Stimulated activated naive CD4-positive, alpha-beta T cell (primary cell): ENCODE measurements around the gene SLC4A7.
"Not testable (repeated sequence)": the region's sequence is repeated elsewhere in the genome, so short reads cannot be mapped to it uniquely, and the experiment has no call there.

ENCODE experiments used
- DNase-seq, 6 experiments: peaks; one replicate each; lab custom pipeline; 2025; lab: John Stamatoyannopoulos, UW

SLC4A7 gene

GRCh38 chr3:27487383-27487782 is 3.2 kb upstream of the SLC4A7 start:
- DNase-seq, result no peak

DNA sequence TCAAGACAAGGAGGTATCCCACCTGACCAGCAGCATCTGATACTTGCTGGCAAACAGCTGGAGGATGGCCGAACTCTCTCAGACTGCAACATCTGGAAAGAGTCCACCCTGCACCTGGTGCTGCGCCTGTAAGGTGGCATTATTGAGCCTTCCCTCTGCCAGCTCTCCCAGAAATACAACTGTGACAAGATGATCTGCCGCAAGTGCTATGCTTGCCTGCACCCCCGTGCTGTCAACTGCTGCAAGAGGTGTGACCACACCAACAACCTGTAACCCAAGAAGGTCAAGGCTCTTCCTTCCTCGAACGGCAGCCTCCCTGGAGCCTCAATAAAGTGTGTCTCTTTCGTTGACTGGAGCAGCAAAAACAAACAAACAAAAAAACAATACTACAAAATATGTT is 2.2 kb upstream of the SLC4A7 start:
- DNase-seq, result no peak

DNA sequence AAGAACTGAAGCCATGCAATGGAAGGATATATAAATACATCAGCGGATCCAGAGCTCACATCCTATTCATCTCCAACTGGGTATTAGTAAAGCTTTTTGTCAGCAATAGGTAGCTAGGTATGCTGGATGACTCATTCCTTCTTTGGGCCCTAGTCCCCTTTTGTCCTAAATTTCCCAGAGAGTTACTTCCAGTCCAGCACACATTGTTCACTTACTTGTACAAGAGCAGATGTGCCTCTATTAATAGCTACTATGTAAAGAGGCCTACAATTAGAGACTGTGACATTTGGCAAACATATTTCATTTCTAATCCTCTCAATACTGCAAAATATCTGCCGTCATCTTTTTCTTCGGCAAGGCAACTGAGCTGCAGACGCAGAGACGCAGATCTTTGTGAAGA is 1.7 kb upstream of the SLC4A7 start:
- DNase-seq, result no peak

DNA sequence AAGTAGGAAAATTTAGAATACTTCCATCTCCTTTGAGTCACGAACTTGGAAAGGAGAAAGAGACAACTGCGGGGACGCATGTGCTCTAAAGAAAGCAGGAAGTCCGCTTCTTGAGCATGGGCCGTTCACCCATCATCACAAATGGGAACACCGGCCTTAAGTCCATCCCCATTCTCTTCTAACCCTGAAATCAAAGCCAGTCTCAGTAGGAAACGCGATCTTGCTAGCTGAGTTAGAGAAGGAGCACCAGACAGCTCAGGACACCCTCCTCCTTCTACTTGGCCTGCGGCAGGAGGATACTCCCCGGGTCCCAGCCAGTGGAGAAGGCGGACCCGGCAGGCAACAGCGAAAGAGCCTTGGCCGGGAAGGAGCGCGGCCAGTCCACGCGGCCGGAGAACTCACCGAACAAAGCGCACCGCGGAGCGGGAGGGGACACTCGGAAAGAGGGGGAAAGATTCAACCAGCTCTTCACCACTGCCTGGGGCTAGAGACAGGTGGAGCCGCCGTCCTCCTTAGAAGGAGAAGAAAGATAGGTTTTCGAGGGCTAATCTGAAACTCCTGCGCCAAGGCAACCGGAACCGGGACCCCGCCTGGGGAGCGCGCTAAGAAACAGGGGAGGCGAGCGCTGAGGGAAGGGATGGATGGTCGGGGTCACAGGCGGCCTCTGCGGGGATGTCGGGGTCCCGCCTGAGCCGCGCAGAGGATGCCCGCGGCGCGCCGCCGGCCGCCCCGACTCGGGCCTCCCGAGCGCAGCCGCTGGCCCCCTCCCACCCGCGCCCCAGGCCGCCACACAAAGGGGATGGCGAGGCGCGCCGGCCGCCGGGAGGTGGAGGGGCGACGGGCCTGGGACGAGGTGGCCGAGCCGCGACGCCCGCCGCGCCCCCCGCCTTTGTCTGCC is 818 bp downstream of the SLC4A7 start:
- DNase-seq, result peak; percentile 9 to 66 (median 36)

GRCh38 chr3:27479806-27480543 is 4.2 kb downstream of the SLC4A7 start:
- peak in 3 of 6 experiments; percentile 25 to 58 (median 33) for DNase-seq

- DNase-seq, result no peak
These were observed 12.1 kb downstream of the SLC4A7 start for GRCh38 chr3:27471923-27472550.

DNA sequence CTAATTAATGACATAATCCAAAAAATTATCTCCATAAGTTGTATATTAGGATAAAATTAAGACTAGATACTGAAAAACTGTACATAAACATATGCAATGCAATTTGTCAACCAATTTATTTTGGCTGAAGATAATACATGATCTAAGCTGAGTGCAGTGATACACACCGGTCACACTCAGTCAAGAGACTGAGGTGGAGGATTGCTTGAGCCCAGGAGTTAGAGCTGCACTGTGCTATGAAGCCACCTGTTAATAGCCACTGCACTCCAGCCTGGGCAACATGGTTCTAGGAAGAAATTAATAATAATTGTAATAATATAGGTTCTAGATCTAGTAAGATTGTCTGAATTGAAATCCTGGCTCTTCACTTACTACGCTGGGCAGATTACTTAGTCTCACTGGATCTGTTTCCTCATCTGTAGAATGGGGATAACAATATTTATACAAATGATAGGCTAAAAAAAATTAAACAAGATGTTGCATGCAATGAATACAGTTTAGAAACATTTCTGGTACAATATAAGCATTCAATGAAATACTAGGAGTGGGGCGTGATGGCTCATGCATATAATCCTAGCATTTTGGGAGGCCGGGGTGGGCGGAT is 15.8 kb downstream of the SLC4A7 start:
- DNase-seq, result no peak

DNA sequence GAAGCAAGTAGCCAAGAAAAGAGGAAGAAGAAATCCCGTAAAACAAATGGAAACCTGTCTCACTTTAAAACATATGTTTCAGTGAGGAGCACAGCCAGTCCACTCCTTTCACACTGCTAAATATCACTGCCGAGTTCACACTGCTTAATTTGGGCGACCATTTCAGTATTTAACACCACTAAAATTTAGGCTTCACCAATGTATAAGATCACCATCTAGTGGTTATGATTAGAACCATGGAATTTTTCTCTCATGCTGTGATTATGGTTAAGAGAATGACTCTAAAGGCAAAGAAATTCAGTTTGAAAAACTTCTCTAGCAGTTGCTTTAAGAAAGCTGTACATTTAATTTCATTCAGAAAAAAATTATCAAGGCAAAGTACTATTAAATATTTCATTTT is 16.6 kb downstream of the SLC4A7 start:
- DNase-seq, result peak in 3 of 6 experiments; percentile 20 to 58 (median 54)

DNA sequence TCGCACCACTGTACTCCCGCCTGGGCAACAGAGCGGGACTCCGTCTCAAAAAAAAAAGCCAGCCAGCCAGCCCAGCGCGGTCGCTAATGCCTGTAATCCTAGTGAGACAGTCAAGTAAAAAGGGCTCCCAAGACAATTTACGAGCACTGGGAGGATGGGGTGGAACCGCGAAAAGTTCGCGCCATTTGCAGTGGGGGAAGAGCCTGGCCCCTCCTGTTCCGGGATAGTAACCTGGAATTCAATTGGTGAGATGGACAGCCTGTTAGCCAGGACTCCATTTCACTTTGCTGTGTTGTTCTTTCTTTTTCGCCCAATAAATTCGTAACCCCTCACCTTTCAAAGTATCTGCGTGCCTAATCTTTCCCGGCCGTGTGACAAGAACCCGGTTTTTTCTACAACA is 19.5 kb downstream of the SLC4A7 start:
- DNase-seq, result no peak

DNA sequence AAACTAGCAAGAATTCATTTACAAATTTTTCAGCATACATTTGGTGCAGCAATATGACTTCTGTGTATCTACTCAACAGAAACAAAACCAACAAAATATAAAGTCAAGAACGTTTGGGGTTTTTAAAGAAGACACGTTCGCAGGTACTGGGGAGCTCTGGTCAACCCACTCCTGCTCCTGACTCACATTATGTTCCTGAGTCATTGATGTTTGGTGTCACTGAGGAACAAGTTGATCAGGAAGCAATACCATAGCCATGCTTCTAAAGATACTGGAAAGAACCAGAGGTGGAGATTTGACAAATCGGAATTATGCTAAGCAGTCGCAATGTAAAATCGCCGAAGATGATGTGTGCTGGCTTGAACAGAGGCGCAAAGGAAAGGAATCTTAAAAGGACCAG is 22.0 kb downstream of the SLC4A7 start:
- DNase-seq, result no peak

GRCh38 chr3:27458929-27459328 is 25.3 kb downstream of the SLC4A7 start:
- no peak for DNase-seq

DNA sequence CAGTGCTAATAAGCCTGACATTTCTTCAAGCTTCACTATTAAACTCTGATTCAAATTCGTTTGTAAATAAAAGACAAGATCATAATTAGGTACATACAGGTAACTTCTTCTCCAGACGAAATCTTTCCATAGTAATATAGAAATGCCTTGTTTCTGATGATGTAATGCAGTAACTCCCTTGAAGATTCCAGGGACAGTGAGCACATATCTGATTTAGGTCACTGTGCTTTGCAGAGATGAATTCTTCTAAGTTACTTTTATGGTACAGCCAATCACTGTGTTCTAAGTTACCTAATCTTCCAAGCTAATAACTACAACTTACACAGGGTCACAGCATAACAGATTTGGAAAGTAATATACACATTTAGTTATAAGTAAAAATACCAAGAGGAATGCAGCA is 27.6 kb downstream of the SLC4A7 start:
- no peak for DNase-seq

DNA sequence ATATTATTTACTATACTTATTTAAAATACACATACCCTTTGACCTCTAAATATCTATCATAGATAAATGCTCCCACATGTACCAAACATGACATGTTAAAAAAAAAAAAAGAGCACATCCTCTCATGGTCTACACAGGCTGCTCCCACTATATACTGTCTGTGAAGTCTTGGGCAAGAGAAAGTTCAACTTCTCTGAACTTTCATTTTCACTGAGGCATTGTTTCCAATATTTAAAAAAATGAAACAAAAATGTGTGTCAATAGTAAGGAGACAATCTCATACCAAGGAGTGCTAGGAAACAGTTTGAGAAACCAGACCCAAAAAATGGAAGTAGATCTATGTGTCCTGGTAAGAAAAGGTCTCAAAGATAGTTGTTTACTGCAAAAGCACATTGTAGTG is 29.3 kb downstream of the SLC4A7 start:
- DNase-seq, result no peak

DNA sequence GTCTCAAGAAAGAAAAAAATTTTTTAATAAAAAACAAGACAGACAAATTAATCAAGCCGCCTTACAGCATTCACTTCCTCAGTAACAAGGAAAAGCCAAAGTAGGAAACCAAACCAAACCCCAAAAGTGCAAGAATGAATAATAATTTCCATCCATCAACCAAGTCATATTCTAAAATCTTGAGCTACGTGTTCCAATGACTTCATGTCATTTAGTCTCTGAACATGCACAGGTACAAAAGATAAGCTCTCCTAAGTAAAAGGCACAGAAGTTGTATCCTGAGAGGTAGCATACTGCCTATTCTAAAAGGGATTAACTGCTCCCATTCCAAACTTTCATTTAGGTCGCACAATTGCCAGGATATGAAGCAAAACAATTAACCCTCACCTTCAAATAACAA is 29.7 kb downstream of the SLC4A7 start:
- no peak for DNase-seq

DNA sequence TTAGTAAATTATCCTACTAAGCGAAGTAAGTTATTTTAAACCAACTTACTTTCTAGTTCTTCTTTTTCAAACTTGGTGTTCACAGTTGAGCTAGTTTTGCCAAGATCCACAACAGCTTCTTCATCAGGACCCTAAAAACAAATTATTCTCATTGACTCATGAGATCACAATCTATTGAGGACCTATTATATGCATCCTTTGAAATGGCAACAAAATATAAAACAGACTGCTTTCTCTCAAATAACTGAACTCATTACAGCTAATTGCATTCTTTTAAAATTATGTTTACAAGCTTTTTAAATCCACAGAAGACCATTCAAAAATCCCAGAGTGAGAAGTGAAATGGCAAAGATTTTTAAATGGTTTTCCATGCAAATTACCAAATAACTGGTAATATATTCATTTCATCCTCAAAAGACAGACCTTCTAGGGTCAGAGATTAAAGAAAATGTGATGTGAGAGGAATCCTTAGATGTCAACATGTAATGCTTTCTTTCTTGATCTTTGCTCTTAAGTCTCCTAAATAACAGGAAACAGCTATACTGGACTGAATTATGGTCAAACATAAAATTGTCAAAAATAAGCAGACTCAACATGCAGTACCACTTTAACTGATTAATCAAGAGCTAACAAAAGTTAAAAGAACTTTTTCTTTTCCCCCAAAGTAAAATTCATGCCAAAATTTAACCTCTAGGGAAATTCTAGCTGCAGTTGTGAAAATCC is 31.7 kb downstream of the SLC4A7 start:
- DNase-seq, result no peak

- DNase-seq, result no peak
These were observed 32.3 kb downstream of the SLC4A7 start for GRCh38 chr3:27451842-27452241.

DNA sequence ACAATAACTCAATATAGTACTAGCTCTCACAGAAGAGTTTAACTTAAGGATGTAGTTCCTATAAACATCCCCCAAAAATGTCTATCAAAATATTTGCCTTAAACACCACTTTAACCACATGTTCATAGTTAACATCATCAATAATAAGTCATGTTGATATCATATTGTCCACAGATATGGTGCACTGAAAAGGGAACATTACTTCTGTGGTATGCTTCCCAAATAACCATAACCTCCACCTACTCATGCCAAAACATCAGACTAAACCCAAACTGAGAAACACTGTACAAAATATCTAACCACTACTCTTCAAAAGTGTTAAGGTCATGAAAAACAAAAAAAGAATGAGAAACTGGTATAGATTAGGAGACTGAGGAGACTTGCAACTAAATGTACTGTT is 32.9 kb downstream of the SLC4A7 start:
- no peak for DNase-seq

DNA sequence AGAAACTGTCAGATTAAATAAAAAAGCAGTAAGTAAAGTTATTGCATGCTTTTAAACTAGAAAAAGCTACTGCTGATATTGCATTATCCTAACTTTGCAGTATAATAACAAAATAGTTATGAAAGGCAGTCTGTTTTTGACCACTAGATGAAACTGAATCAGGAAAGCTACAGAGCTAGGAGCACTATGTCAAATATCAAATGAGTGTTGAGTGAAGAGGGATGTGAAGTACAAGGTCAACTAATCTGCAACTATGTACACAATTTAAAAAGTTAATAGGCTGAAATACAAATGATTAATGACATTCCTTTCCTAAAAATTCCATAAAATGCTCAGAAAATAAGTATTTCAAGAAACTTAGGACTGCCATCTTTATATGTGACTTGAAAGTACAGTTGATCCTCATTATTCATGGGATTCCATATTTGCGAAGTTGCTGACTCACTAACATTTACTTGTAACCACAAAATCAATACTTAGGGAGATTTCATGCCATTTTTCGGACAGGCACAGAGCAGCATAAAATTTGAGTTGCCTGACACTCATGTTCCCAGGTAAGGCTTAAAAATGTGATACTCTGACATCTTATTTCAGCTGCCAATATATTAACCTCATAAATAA is 34.5 kb downstream of the SLC4A7 start:
- DNase-seq, result no peak

GRCh38 chr3:27442995-27443394 is 41.2 kb downstream of the SLC4A7 start:
- DNase-seq, result not testable (repeated sequence)

- not testable (repeated sequence) for DNase-seq
These were observed 45.8 kb downstream of the SLC4A7 start for GRCh38 chr3:27438352-27438751.

GRCh38 chr3:27431116-27431515 is 53.1 kb downstream of the SLC4A7 start:
- DNase-seq, result no peak
